Karpas-422 (cell line): Measurements from ENCODE around the gene PI4KA. TPM values are rescaled to one million over a fixed set of nuclear protein-coding genes. Genes with fewer than 3 reads are reported as not detected.
A peak's percentile ranks its signal among the peaks of the same experiment; 100 is the strongest.

Source experiments
- DNase-seq: peaks from one replicate; pipeline ENCODE4 v3.0.0-alpha.2; 2015
- H2AFZ ChIP-seq: fragments of 200-600 bp; sonication (generic); 2 replicates; pipeline ENCODE4 v1.6.1; 2014; ENCODE audit warnings: antibody characterized with exemption, low read length, mixed read lengths
- H3K27ac ChIP-seq: fragments of 200-600 bp; sonication (generic); 2 replicates; pipeline ENCODE4 v1.5.1; 2014; ENCODE audit warnings: mild to moderate bottlenecking, low read length, moderate library complexity
- H3K27me3 ChIP-seq: fragments of 200-600 bp; sonication (generic); 2 replicates; pipeline ENCODE4 v1.6.1; 2014; ENCODE audit warnings: low read length, mixed read lengths
- H3K36me3 ChIP-seq: fragments of 200-600 bp; sonication (generic); 2 replicates; pipeline ENCODE4 v1.6.1; 2014; ENCODE audit warnings: low read length, mixed read lengths; ENCODE audit not compliant: insufficient read depth
- H3K4me1 ChIP-seq: fragments of 200-600 bp; sonication (generic); 2 replicates; pipeline ENCODE4 v1.6.1; 2014; ENCODE audit warnings: mild to moderate bottlenecking, low read length, mixed read lengths
- H3K4me2 ChIP-seq: fragments of 200-600 bp; sonication (generic); 2 replicates; pipeline ENCODE4 v1.6.1; 2014; ENCODE audit warnings: low read length, low read depth, mild to moderate bottlenecking; ENCODE audit not compliant: poor library complexity, severe bottlenecking
- H3K4me3 ChIP-seq: fragments of 200-600 bp; sonication (generic); 2 replicates; pipeline ENCODE4 v1.5.1; 2014; ENCODE audit warnings: mild to moderate bottlenecking, antibody characterized with exemption, low read length, mixed read lengths
- H3K79me2 ChIP-seq: fragments of 200-600 bp; sonication (generic); 2 replicates; pipeline ENCODE4 v1.6.1; 2014; ENCODE audit warnings: mild to moderate bottlenecking, low read length, mixed read lengths
- H3K9ac ChIP-seq: fragments of 200-600 bp; sonication (generic); 2 replicates; pipeline ENCODE4 v1.6.0; 2014; ENCODE audit warnings: low read length
- H3K9me2 ChIP-seq: fragments of 200-600 bp; sonication (generic), shearing (Covaris generic); replicated peaks from 2 replicates; pipeline ENCODE4 v1.6.0; 2014; ENCODE audit warnings: mild to moderate bottlenecking, low read length, moderate library complexity; ENCODE audit not compliant: insufficient read depth
- H3K9me3 ChIP-seq: fragments of 300-700, 200-600 bp; sonication (generic); 2 replicates; pipeline ENCODE4 v1.6.1; 2014; ENCODE audit warnings: low read length, mixed read lengths
- H4K20me1 ChIP-seq: fragments of 200-600 bp; sonication (generic); 2 replicates; pipeline ENCODE4 v1.6.1; 2014; ENCODE audit warnings: mild to moderate bottlenecking, antibody characterized with exemption, low read length, low read depth; ENCODE audit not compliant: insufficient read depth
- total RNA-seq: library from RNA; depleted of rRNA; stranded (reverse); fragments of >200 nt; shearing (Covaris generic); gene quantifications from 2 replicates; pipeline ENCODE4 v1.2.3, GENCODE V29; 2014; ENCODE audit warnings: low replicate concordance

PI4KA gene
- total RNA-seq, 1 experiment from 2014 or later, result 80.7 TPM

DNA sequence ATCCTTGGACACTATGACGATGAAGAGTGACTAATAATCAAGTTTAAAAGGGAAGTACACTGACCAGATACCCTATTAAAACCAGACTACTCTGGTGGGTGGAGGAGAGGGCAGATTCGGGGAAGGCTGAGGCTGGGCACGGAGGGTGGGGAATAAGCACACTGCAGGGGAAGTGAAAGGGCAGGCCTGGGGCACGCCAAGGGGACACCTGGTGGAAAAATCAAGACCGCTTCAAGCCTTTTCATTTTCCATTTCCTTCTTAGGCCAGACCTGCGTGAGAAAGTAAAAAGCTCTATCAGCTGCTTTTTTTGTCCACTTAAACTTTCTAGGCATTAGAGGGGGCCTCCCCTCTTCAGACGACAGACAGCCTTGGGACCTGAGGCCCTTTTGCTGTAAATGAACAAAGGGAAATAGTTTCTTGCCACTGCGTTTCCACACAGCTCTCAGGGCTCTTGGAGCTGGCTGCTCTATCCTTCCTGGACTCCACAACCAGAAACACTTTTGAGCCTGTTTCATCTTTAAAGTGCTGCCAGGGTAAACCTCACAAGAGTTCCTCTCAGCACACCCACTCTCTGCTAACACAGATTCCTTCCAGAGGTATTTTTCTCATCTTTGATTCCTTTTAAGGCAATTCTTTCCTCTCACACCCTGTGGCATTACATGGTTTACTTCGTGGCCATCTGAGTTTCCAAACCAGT lies 109.7 kb downstream of the PI4KA start:
- Histone ChIP-seq H3K27me3 (no peaks in the 10 kb centered on the region), H3K9me3 (no peaks in the 10 kb centered on the region), H3K9ac (no peak overlapping the region; the same call in 1 of the 2 replicates), H3K4me3 (no peak overlapping the region), H3K27ac (no peak overlapping the region), H2AFZ (no peak overlapping the region), H3K36me3 (peaks cover 6% of the 10 kb centered on the region; the same call in 1 of the 2 replicates), H3K9me2 (no peaks in the 10 kb centered on the region), H3K4me1 (no peaks in the 10 kb centered on the region; the same call in 1 of the 2 replicates), H3K79me2 (no peaks in the 10 kb centered on the region), H3K4me2 (no peak overlapping the region), H4K20me1 (no peaks in the 10 kb centered on the region)
- peak; percentile 40 for DNase-seq

DNA sequence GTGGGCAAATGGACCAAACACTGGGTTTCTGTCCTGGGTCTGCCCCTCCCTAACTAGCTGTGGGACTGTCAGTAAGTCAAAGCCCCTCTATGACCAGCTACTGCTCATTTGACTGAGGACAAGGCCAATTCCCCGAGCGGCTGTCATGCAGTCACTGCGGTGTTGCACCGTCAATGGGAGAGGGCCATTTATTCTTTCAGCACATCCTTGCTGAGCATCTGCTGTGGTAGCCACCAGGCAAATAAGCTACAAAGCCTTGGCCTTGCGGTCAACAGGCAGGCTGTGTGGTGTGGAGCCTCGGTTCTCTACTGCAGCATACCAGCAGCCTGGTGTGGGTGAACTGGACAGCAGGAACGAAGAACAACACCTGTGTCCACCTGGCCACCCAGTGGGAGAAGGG lies 110.5 kb downstream of the PI4KA start:
- Histone ChIP-seq H2AFZ (no peak overlapping the region), H3K4me2 (no peak overlapping the region), H3K4me3 (no peak overlapping the region), H4K20me1 (no peaks in the 10 kb centered on the region), H3K4me1 (no peaks in the 10 kb centered on the region; the same call in 1 of the 2 replicates), H3K9me3 (no peaks in the 10 kb centered on the region), H3K9ac (no peak overlapping the region), H3K36me3 (peaks cover 6% of the 10 kb centered on the region; the same call in 1 of the 2 replicates), H3K9me2 (no peaks in the 10 kb centered on the region), H3K27me3 (no peaks in the 10 kb centered on the region), H3K79me2 (no peaks in the 10 kb centered on the region), H3K27ac (no peak overlapping the region)
- DNase-seq, result no peak

DNA sequence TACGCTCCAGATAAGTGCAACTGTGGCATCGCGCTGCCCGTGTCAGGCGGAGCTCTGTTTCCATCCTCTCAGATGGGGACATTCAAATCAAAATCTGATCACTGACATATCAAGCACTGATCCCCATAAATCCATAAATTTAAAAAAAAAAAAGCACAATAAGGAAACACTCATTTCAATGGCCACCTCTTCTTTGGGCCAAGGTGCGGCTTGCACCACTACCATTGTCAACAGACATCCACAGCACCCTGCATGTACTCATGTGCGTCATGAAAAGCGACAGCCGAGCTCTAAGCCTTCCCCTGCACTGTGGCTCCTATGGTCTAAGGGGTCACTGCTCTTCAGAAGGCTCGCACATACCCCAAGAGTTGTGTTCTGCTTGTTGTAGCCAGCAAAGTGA lies 111.4 kb downstream of the PI4KA start:
- H3K9me3 ChIP-seq, result no peaks in the 10 kb centered on the region
- no peaks in the 10 kb centered on the region for H3K9me2 ChIP-seq
- no peaks in the 10 kb centered on the region for H3K27me3 ChIP-seq
- H3K79me2 ChIP-seq, result no peaks in the 10 kb centered on the region
- 0 out of 2 replicates have a peak, but pooled peaks cover 3% of the 10 kb centered on the region for H3K36me3 ChIP-seq
- H3K27ac ChIP-seq, result no peak overlapping the region
- no peak overlapping the region for H3K4me3 ChIP-seq
- H3K4me2 ChIP-seq, result no peak overlapping the region
- no peaks in the 10 kb centered on the region; the same call in 1 of the 2 replicates for H3K4me1 ChIP-seq
- no peaks in the 10 kb centered on the region for H4K20me1 ChIP-seq
- peak; percentile 33 for DNase-seq
- H3K9ac ChIP-seq, result no peak overlapping the region
- H2AFZ ChIP-seq, result no peak overlapping the region

DNA sequence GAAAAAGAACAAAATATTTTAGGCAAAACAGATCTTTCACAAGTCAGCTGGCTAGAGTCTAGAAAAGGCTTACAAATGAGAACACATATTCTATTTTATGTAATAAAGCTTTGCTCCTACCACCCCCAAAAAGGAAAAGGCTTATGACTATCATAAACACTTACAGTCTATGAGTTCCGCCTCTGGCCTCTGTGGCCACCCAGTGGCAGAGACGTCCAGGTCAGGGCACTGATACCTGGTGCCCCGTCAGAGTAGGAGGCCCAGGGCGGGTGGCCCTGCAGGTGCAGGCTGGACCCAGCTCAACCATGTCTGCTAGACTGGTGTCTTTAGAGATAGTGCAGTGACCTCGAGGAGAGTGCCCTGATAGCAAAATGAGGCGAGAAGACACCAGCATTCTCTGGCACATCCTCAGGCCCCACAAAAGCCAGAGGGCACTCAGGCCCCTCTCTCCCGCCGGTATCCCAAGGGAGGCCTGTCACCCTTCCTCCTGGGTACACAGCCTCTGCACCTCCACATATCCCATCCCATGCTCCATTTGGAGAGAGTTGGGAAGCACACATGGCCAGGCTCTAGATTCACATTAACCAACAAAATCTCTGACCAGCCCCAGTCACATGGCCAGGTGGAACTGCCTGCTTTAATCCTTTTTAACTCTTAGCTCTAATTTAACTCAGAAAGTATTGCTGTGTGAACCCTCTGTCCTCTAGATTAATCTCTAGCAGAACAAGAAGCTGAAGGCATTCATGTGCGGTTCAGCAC lies 112.0 kb downstream of the PI4KA start:
- Histone ChIP-seq H2AFZ (no peak overlapping the region), H3K4me2 (no peak overlapping the region), H3K4me1 (no peaks in the 10 kb centered on the region; the same call in 1 of the 2 replicates), H3K36me3 (peaks cover 6% of the 10 kb centered on the region; the same call in 1 of the 2 replicates), H3K9me3 (no peaks in the 10 kb centered on the region), H3K9ac (no peak overlapping the region), H3K9me2 (no peaks in the 10 kb centered on the region), H4K20me1 (no peaks in the 10 kb centered on the region), H3K79me2 (no peaks in the 10 kb centered on the region), H3K4me3 (no peak overlapping the region), H3K27ac (no peak overlapping the region), H3K27me3 (no peaks in the 10 kb centered on the region)
- peak; percentile 40 for DNase-seq

DNA sequence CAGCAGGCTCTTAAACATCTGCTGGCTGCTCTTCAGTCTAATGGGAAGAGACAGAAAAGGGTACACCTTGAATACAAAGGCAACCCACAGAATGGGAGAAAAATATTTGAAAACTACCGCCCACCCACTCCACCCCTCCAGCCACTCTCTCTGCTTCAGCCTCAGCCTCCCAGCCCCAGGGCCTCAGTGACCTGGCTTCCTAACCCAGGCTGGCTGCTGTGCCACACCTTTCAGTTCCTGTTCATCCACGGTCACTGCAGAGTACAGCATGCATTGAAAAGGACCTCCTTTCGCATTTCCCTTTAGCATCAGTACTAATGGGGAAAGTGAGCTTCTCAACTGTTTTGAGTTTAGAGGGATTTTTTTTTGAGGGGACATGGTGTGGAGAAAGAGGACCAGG lies 113.5 kb downstream of the PI4KA start:
- Histone ChIP-seq H3K4me1 (no peaks in the 10 kb centered on the region; the same call in 1 of the 2 replicates), H3K4me2 (no peak overlapping the region), H3K79me2 (no peaks in the 10 kb centered on the region), H4K20me1 (no peaks in the 10 kb centered on the region), H3K27me3 (no peaks in the 10 kb centered on the region), H2AFZ (no peak overlapping the region), H3K36me3 (peaks cover 20% of the 10 kb centered on the region), H3K9me2 (no peaks in the 10 kb centered on the region), H3K27ac (no peak overlapping the region), H3K4me3 (no peak overlapping the region), H3K9ac (no peak overlapping the region), H3K9me3 (no peaks in the 10 kb centered on the region)
- DNase-seq, result no peak

DNA sequence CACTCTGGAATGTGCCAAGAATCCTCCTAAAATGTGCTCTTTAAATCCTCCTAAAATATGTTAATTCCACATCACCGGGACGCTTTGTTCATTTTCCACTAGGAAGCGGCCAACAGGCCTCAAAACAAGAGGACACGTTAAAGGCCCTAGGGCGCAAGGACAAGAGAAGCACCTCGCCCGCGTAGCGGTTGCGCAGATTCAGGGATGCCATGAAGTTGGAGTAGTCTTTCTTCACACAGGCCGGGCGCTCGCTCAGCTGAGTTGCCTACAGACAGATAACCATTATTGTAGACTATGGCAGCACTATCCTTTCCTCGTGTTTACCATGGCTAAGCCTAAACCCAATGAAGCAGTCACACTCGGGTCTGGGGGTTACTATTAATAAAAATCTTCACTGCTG lies 114.2 kb downstream of the PI4KA start:
- H3K27ac ChIP-seq, result no peak overlapping the region
- no peaks in the 10 kb centered on the region for H3K27me3 ChIP-seq
- no peaks in the 10 kb centered on the region for H3K79me2 ChIP-seq
- H4K20me1 ChIP-seq, result no peaks in the 10 kb centered on the region
- no peak overlapping the region for H3K9ac ChIP-seq
- H3K9me2 ChIP-seq, result no peaks in the 10 kb centered on the region
- H2AFZ ChIP-seq, result no peak overlapping the region
- no peak overlapping the region for H3K4me3 ChIP-seq
- H3K4me2 ChIP-seq, result no peak overlapping the region
- no peaks in the 10 kb centered on the region for H3K9me3 ChIP-seq
- H3K36me3 ChIP-seq, result peaks cover 20% of the 10 kb centered on the region
- DNase-seq, result no peak
- no peaks in the 10 kb centered on the region; the same call in 1 of the 2 replicates for H3K4me1 ChIP-seq

DNA sequence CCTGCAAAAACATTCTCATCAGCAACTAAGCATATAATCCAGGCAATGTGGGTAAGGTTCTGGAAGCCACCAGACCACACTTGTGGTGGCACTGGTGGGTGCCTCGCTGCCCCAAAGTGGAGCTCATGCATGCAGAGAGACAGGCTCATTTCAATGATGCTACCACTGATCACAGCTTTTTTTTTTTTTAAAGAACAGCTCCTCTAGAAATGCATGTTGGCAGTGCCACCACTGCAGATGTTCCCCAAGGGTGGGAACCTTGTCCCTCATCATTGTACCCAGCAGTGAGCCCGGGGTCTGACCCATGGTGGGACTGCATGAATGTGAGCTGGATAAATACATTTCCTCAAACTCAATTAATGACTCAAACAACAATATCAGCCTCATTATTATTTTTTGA lies 115.8 kb downstream of the PI4KA start:
- no peaks in the 10 kb centered on the region for H4K20me1 ChIP-seq
- H3K9me2 ChIP-seq, result no peaks in the 10 kb centered on the region
- H3K9ac ChIP-seq, result no peak overlapping the region
- H3K4me3 ChIP-seq, result no peak overlapping the region
- H3K27me3 ChIP-seq, result no peaks in the 10 kb centered on the region
- H3K4me1 ChIP-seq, result no peaks in the 10 kb centered on the region
- no peaks in the 10 kb centered on the region for H3K79me2 ChIP-seq
- H3K4me2 ChIP-seq, result no peak overlapping the region
- no peaks in the 10 kb centered on the region for H3K9me3 ChIP-seq
- H3K27ac ChIP-seq, result no peak overlapping the region
- peaks cover 20% of the 10 kb centered on the region for H3K36me3 ChIP-seq
- no peak for DNase-seq
- no peak overlapping the region for H2AFZ ChIP-seq
